ENCODE results near the gene SBF2.

The SBF2 gene

DNA sequence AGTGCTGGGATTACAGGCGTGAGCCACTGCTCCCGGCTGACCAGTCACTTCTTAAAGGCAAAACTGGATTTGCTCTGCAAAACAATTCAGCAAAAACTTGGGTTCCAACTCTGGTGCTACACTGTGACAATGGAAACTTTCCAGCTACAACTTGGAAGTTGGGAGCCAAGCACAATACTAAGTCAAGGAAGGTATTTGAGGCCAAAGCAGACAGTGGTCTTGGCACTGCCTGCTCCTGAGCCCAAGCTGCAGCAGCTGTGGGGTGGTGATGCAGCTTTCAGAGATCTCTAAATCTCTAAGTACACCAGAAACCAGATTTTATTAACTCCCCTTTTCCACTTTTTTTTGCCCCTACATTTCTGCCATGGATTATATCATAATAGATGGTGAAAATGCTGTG lies 28.4 kb upstream of the SBF2 start:
- Mint-ChIP-seq H3K27ac (peak overlapping the region; percentile 83), H3K27me3 (peaks cover 12% of the 10 kb centered on the region), H3K4me1 (ENCODE audit: low read depth) (peaks cover 31% of the 10 kb centered on the region), H3K4me3 (peak overlapping the region; percentile 46), H3K9me3 (no peaks in the 10 kb centered on the region), H3K36me3 (ENCODE audit: low read depth) (no peaks in the 10 kb centered on the region)

DNA sequence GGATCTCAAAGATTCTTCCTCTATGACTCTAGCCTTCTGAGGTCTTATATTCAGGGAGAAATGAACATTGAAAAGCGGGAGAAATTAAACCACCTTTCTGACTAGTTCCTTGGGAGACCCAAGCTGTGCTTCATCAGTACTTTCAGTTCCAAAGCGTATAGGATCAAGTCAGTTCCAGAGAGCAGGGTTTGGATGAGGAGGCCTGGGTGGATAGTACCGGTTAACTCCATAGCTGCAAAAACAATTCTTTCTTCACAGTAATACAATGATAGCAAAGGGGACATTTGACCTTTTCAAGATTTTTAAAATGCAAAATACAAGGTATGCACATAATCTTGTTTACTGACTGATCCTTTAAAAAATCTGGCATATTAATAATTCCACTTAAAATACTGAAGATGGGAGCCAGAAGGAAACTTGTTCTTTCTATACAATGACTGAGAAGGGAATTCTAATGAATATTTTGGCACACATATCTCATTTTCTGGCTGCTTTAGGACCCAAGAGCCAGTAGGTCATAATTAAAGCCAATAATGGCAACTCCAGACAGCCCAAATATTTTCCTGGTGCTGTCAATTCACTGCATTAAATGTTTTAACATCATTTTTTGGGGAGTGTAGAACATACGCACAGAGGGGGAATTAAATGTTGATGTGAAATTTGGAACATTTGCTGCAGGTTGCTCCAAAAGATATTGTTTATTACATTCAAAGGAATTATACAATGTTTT lies 26.9 kb upstream of the SBF2 start:
- Mint-ChIP-seq H3K9me3 (no peaks in the 10 kb centered on the region), H3K27me3 (peaks cover 18% of the 10 kb centered on the region), H3K36me3 (ENCODE audit: low read depth) (no peaks in the 10 kb centered on the region), H3K27ac (no peak overlapping the region), H3K4me3 (no peak overlapping the region), H3K4me1 (ENCODE audit: low read depth) (peaks cover 35% of the 10 kb centered on the region)

DNA sequence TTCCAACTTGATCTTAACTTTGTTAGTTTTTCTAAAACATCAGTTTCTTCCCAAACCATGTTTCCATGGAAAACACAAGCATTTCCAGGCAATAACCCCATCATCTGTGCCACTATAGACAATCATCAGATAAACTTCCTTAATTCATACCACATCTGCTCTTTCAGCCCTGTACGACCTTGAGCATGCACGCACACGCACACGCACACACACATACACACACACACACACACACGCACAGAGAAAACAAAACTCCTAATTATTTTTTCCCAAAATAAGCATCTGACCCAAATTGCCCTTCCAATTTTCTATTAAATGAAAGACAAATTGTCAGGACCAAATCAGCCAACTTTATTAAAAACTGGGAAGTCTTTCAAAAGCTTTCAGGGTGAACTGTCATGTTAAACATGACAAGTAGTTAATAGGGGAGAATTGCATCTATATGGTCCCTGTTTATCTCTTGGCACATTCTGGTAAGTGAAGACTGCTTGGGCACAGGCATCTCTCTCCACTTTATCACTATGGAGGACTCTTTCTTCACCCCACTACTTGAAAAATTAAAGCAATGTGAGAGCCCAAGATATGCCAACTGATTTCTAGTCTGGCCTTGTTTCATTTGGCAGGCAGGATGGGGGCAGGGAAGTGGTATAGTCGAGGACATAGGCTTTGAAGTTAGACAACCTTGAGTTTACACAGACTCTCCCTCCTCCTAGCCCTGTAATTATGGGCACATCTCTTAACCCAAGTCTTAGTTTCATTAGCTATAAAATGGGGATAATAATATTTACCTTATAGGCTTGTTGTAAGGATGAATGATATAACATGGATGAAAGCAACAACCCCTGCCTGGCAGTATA lies 25.9 kb upstream of the SBF2 start:
- H3K27me3 Mint-ChIP-seq = peaks cover 21% of the 10 kb centered on the region
- peak overlapping the region; percentile 64 for H3K27ac Mint-ChIP-seq
- H3K4me3 Mint-ChIP-seq = no peak overlapping the region
- H3K36me3 Mint-ChIP-seq (ENCODE audit: low read depth) = no peaks in the 10 kb centered on the region
- H3K4me1 Mint-ChIP-seq (ENCODE audit: low read depth) = peaks cover 35% of the 10 kb centered on the region
- no peaks in the 10 kb centered on the region for H3K9me3 Mint-ChIP-seq

DNA sequence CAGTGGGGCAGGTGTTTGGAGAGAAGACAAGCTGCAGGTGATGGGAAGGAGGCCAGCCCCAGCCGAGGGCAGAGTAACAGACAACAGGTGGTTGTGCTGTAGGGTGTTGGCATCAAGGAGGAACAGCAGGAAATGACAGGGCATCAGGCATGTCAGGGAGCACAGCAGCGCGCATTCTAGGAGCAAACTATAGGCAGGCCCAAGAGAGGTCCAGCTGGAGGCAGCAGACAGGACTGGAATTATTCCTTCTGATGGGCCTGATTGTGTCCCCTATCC lies 24.4 kb upstream of the SBF2 start:
- H3K36me3 Mint-ChIP-seq (ENCODE audit: low read depth) = no peaks in the 10 kb centered on the region
- no peak overlapping the region for H3K4me3 Mint-ChIP-seq
- H3K4me1 Mint-ChIP-seq (ENCODE audit: low read depth) = peaks cover 33% of the 10 kb centered on the region
- peaks cover 26% of the 10 kb centered on the region for H3K27me3 Mint-ChIP-seq
- H3K9me3 Mint-ChIP-seq = no peaks in the 10 kb centered on the region
- H3K27ac Mint-ChIP-seq = peak overlapping the region; percentile 75

DNA sequence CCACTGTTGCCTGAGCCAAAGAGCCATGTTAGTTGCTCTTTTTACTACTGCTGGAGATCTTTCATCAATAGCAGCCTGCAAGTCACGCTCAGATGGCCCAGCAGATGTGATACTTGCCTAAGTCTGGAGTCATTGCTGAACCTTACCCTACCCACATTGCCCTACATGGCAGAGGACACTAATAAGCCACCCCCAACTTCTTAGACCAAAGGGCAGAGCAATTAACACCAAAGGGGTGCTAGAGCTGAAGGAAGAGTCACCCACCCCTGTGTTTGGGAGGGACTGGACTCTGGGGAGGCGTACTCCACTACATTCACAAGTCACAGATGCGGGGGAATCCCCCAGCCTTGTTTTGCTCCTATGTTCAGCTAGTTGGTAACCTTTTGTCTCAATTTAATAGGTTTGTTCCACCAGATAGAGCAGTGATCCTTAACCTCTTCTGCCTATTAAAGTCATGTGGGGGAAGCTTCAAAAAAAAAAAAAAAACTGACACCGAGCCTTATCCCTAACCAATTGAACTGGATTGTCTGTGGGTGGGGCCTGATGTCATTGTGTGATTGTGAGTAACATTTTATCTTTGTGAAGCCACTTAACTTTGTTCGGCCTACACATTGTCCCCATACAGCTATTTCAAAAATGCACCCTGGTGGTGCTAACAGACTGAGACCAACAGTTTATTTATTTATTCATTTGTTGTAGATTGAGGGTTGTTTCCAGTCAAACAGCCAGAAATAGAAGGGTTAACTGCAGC lies 23.9 kb upstream of the SBF2 start:
- peaks cover 23% of the 10 kb centered on the region for H3K27me3 Mint-ChIP-seq
- no peaks in the 10 kb centered on the region for H3K36me3 Mint-ChIP-seq (ENCODE audit: low read depth)
- H3K27ac Mint-ChIP-seq = peak overlapping the region; percentile 75
- H3K9me3 Mint-ChIP-seq = no peaks in the 10 kb centered on the region
- H3K4me1 Mint-ChIP-seq (ENCODE audit: low read depth) = peaks cover 28% of the 10 kb centered on the region
- no peak overlapping the region for H3K4me3 Mint-ChIP-seq

DNA sequence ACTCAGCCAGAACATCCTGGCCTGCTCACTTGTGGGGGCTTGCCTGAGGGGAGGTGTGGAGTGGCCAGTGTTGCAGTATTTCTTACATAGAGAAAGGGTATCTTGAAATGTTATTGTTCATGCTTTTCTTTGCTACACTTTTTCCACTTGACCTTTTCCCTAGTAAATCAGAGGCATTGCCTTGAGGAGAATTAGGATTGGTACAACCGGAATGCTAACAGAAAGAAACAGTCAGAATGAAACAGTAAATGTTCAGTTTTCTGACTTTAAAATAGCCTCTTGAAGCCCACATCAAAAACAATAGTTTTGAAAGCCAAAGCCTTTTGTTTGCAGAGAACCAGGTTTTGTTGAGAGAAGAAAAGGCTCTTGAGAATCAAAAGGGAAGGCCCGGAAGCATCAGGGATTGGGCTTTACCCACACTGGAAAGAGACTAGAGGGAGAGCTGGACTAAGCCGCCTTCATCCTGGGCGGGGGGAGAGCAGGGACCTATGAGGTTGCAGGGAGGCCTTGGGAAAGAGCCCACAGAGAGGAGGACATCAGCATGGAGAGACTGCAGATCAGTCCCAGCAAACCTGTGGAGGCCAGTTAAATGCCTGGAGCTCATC lies 23.2 kb upstream of the SBF2 start:
- Mint-ChIP-seq H3K36me3 (ENCODE audit: low read depth) (no peaks in the 10 kb centered on the region), H3K27me3 (peaks cover 27% of the 10 kb centered on the region), H3K4me3 (no peak overlapping the region), H3K9me3 (no peaks in the 10 kb centered on the region), H3K4me1 (ENCODE audit: low read depth) (peaks cover 21% of the 10 kb centered on the region), H3K27ac (no peak overlapping the region)

DNA sequence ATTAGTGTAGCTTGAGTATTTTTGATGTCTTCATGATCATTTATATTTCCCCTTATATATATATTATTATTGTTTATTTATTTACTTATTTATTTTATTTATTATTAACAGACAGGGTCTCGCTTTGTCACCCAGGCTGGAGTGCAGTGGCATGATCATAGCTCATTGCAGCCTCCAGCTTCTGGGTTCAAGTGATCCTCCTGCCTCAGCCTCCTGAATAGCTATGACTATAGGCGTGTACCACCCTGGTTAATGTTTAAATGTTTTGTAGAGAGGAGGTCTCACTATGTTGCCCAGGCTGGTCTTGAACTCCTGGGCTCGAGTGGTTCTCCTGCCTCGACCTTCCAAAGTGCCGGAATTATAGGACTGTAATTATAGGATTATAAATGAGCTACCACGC lies 21.1 kb upstream of the SBF2 start:
- peaks cover 20% of the 10 kb centered on the region for H3K4me1 Mint-ChIP-seq (ENCODE audit: low read depth)
- H3K27ac Mint-ChIP-seq = no peak overlapping the region
- no peak overlapping the region for H3K4me3 Mint-ChIP-seq
- H3K36me3 Mint-ChIP-seq (ENCODE audit: low read depth) = no peaks in the 10 kb centered on the region
- H3K9me3 Mint-ChIP-seq = no peaks in the 10 kb centered on the region
- H3K27me3 Mint-ChIP-seq = peaks cover 44% of the 10 kb centered on the region

DNA sequence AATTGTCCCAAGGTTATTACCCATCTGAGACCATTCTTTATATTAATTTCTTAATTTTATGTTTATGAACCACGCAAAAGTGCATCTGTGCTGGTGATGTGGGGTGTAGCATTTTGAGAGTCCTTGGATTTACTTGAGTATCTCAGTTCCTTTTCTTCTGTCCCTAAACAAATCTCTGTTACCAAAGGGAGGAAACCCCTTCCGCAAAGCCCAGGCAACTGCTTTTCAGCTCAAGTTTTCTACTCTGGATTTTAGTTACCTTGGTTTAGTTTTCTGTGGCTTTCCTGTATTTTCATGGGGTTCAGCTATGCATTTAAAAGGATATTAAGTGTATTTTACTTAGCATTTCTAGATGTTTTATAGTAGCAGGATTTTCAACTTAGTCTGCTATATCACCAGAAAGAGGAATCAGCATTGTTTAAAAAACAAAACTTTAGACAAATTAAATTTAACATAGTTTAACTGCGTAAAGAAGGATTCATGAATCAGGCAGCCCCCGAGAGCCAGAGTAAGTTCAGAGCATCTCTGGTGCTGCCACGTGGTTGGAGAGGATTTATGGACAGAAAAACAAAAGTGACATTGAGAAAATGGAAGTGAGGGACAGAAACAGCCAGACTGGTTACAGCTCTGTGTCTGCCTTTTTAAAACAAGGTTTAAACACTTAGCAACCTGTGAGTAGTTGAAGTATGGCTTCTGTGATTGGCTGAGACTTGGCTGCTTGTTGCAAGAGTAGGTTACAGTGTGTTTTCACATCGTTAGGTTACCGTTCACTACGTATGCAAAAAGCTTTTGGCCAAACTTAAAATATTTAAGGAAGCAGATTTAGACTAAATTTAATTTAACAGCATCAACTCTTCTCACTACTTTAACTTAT lies 20.4 kb upstream of the SBF2 start:
- no peaks in the 10 kb centered on the region for H3K36me3 Mint-ChIP-seq (ENCODE audit: low read depth)
- no peaks in the 10 kb centered on the region for H3K9me3 Mint-ChIP-seq
- no peak overlapping the region for H3K4me3 Mint-ChIP-seq
- H3K27ac Mint-ChIP-seq = no peak overlapping the region
- peaks cover 22% of the 10 kb centered on the region for H3K4me1 Mint-ChIP-seq (ENCODE audit: low read depth)
- H3K27me3 Mint-ChIP-seq = peaks cover 42% of the 10 kb centered on the region

DNA sequence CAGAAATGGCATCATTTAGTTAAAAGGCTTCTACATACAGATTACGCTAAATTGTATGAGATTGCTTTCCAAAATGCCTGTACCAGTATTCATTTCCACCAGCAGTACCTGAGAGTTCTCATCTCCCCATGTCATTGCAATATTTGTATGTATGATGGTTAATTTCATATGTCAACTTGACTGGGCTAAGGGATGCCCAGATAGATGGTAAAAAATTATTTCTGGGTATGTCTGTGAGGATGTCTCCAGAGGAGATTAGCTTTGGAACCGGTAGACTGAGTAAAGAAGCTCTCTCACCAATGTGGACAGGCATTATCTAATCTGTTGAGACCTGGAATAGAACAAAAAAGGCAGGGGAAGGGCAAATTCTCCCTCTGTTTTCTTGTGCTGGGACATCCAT lies 17.8 kb upstream of the SBF2 start:
- Mint-ChIP-seq H3K36me3 (ENCODE audit: low read depth) (no peaks in the 10 kb centered on the region), H3K4me3 (no peak overlapping the region), H3K9me3 (no peaks in the 10 kb centered on the region), H3K27ac (no peak overlapping the region), H3K27me3 (peaks cover 57% of the 10 kb centered on the region), H3K4me1 (ENCODE audit: low read depth) (peaks cover 27% of the 10 kb centered on the region)

DNA sequence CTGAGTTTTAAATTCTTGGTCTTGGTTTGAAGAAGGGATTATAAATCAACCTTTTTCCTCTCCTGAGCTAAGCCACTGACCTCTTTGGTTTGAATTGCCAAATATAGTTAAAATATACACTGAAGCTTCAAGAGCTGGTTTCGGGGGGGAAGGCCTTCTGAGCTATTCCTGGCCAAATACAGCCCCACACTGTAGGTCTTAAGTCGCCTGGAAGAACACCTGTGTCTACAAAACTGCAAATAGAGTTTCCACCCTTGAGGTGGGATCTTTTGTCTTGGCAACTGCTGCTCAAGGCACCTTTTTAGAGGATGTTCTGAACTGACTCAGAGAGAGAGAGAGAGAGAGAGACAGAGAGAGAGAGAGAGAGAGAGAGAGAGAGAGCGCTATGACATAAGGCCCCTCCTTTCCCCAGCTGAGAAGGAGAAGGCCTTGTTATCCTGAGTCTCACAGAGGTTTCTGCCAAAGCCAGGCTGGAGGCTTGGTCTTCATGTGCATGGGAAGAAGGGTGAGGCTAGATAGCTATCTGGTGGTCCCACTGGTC lies 16.4 kb upstream of the SBF2 start:
- peaks cover 41% of the 10 kb centered on the region for H3K4me1 Mint-ChIP-seq (ENCODE audit: low read depth)
- H3K9me3 Mint-ChIP-seq = no peaks in the 10 kb centered on the region
- no peaks in the 10 kb centered on the region for H3K36me3 Mint-ChIP-seq (ENCODE audit: low read depth)
- H3K27me3 Mint-ChIP-seq = peaks cover 59% of the 10 kb centered on the region
- H3K4me3 Mint-ChIP-seq = no peak overlapping the region
- H3K27ac Mint-ChIP-seq = no peak overlapping the region

DNA sequence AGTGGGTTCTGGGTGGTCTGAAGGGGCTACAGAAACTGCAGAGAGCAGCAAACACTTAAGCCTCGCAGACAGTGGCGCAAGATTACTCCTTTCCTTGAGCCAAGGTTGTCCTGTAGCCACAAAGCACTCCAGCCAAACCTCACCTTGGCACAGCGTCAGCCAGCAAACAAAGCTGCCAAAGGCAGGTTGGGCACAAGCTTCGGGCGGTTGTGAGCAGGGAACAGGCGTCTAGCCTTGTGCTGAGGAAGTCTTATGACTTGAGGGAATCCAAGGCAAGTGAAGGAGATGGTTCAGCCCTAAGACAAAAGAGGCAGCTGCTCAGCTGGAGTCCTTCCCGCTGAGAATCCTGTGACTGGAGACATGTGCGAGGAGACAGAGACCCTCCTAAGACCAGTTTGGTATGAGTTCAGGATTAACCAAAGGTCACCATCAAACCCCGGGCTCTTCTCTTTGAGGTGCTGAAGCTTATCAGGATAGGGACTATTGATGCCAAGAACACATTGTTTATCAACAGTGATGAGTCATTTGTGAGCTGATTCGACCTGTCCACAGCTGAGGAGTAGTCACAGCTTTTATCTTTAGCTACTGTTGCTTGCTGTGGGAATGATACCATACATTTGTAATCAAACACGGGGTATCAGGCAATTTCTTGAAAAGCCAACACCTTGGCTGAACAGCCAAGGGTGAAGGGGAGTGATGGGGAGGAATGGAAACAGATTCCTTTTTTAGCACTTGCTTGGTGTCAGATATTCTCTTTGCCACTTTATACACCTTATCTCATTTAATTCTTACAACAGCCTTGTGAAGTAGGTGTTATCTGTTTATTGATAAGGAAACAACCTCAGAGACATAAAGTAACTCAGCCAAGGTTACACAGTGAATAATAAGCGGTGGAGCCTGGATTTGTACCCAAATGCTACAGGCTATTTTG lies 15.4 kb upstream of the SBF2 start:
- H3K27ac Mint-ChIP-seq = no peak overlapping the region
- H3K4me1 Mint-ChIP-seq (ENCODE audit: low read depth) = peaks cover 49% of the 10 kb centered on the region
- H3K27me3 Mint-ChIP-seq = peaks cover 57% of the 10 kb centered on the region
- no peaks in the 10 kb centered on the region for H3K9me3 Mint-ChIP-seq
- H3K36me3 Mint-ChIP-seq (ENCODE audit: low read depth) = no peaks in the 10 kb centered on the region
- peak overlapping the region; percentile 89 for H3K4me3 Mint-ChIP-seq

DNA sequence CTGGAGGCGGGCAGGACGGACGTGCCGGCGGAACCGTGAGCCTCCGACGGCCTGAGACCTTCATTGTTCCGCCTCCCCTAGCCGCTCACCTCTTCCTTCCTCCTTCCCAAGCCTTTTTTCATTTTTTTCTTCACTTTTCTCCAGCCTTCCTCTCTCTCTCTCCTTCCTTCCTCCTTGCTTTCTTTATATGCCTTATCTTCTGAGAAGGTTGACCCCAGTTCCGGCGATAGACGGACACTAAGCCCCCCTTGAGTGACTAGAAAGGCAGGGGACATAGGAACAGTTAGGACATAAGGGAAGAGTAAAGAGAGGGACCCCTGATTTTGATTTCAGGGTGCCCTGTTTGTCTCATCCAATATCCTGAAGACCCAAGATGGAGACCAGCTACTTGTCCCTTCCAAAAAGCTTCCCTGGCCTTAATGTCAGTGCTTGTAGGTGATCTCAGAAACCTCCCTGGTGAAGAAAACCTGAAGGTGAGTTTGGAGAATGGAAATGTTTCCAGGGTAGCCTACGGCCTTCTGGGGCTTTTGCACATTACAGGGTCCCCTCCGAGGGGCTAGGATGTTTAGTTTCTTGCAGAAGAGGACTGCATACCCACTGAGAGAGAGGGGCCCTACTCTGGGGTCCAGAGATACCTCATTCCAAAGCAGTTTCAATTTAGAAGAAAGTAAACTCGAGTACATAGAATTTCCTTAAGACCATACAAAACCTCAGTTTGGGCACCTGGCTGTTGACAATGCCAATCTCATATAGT lies 14.4 kb upstream of the SBF2 start:
- Mint-ChIP-seq H3K27me3 (peaks cover 56% of the 10 kb centered on the region), H3K27ac (peak overlapping the region; percentile 85), H3K36me3 (ENCODE audit: low read depth) (no peaks in the 10 kb centered on the region), H3K4me3 (peak overlapping the region; percentile 89), H3K4me1 (ENCODE audit: low read depth) (peaks cover 59% of the 10 kb centered on the region), H3K9me3 (no peaks in the 10 kb centered on the region)

Measured in stimulated activated naive CD8-positive, alpha-beta T cell treated with anti-CD3 and anti-CD28 coated beads, Interleukin-15, Interleukin-2, amounts not matched to agents 100 ng/mL and 50 ng/mL, for 24 hours (primary cell).